ENCODE results near the gene CLDN18. TPM values are rescaled to one million over a fixed set of nuclear protein-coding genes. Genes with fewer than 3 reads are reported as not detected.

The CLDN18 gene
- total RNA-seq, 1 experiment from 2014 or later = 0.13 TPM

DNA sequence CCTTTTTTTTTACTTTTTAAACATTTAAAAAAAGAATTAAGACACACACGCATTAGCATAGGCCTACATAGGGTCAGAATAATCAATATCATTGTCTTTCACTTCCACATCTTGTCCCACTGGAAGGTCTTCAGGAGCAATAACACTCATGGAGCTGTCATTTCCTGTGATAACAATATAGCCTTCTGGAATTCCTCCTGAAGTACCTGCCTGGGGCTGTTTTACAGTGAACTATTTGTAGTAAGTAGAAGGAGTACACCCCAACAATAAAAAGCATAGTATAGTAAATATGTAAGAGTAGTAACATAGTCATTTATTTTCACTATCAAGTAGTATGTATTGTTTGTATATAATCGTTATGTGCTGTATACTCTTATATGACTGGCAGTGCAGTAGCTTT, 19.5 kb upstream of the CLDN18 start:
- no peak for DNase-seq (ENCODE audit: low spot score)
- ATAC-seq = no peak
- H3K9me3 Mint-ChIP-seq = peaks cover 23% of the 10 kb centered on the region
- POLR2A ChIA-PET = no interaction called here
- no peak overlapping the region for H3K27ac Mint-ChIP-seq
- H3K27me3 Mint-ChIP-seq (ENCODE audit: low read depth) = no peaks in the 10 kb centered on the region
- H3K36me3 Mint-ChIP-seq = peaks cover 8% of the 10 kb centered on the region; the same call in 1 of the 2 replicates
- TF ChIP-seq, protein P1, sequence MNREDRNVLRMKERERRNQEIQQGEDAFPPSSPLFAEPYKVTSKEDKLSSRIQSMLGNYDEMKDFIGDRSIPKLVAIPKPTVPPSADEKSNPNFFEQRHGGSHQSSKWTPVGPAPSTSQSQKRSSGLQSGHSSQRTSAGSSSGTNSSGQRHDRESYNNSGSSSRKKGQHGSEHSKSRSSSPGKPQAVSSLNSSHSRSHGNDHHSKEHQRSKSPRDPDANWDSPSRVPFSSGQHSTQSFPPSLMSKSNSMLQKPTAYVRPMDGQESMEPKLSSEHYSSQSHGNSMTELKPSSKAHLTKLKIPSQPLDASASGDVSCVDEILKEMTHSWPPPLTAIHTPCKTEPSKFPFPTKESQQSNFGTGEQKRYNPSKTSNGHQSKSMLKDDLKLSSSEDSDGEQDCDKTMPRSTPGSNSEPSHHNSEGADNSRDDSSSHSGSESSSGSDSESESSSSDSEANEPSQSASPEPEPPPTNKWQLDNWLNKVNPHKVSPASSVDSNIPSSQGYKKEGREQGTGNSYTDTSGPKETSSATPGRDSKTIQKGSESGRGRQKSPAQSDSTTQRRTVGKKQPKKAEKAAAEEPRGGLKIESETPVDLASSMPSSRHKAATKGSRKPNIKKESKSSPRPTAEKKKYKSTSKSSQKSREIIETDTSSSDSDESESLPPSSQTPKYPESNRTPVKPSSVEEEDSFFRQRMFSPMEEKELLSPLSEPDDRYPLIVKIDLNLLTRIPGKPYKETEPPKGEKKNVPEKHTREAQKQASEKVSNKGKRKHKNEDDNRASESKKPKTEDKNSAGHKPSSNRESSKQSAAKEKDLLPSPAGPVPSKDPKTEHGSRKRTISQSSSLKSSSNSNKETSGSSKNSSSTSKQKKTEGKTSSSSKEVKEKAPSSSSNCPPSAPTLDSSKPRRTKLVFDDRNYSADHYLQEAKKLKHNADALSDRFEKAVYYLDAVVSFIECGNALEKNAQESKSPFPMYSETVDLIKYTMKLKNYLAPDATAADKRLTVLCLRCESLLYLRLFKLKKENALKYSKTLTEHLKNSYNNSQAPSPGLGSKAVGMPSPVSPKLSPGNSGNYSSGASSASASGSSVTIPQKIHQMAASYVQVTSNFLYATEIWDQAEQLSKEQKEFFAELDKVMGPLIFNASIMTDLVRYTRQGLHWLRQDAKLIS (CRISPR knock-in tag; IDR thresholded peaks at IDR 0.05; ENCODE audit: borderline replicate concordance) = no peak
- TF ChIP-seq HMGA2 (CRISPR knock-in tag; IDR thresholded peaks at IDR 0.05) = no peak
- TF ChIP-seq, protein P2, sequence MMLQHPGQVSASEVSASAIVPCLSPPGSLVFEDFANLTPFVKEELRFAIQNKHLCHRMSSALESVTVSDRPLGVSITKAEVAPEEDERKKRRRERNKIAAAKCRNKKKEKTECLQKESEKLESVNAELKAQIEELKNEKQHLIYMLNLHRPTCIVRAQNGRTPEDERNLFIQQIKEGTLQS (CRISPR knock-in tag; conservative IDR thresholded peaks at IDR 0.05) = no peak
- no peak for TF ChIP-seq ZNF219 (CRISPR knock-in tag; IDR thresholded peaks at IDR 0.05; ENCODE audit: borderline replicate concordance)
- TF ChIP-seq, protein P3, sequence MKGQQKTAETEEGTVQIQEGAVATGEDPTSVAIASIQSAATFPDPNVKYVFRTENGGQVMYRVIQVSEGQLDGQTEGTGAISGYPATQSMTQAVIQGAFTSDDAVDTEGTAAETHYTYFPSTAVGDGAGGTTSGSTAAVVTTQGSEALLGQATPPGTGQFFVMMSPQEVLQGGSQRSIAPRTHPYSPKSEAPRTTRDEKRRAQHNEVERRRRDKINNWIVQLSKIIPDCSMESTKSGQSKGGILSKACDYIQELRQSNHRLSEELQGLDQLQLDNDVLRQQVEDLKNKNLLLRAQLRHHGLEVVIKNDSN (CRISPR knock-in tag; IDR thresholded peaks at IDR 0.05) = no peak
- TF ChIP-seq, protein P4, sequence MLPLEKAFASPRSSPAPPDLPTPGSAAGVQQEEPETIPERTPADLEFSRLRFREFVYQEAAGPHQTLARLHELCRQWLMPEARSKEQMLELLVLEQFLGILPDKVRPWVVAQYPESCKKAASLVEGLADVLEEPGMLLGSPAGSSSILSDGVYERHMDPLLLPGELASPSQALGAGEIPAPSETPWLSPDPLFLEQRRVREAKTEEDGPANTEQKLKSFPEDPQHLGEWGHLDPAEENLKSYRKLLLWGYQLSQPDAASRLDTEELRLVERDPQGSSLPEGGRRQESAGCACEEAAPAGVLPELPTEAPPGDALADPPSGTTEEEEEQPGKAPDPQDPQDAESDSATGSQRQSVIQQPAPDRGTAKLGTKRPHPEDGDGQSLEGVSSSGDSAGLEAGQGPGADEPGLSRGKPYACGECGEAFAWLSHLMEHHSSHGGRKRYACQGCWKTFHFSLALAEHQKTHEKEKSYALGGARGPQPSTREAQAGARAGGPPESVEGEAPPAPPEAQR (CRISPR knock-in tag; IDR thresholded peaks at IDR 0.05) = no peak
- TF ChIP-seq PRRX2 (CRISPR knock-in tag; IDR thresholded peaks at IDR 0.05) = no peak
- TF ChIP-seq GTF2I (CRISPR knock-in tag; conservative IDR thresholded peaks at IDR 0.05) = no peak
- TF ChIP-seq TCF7 (CRISPR knock-in tag; IDR thresholded peaks at IDR 0.05; ENCODE audit: low read depth) = no peak
- no peak for TF ChIP-seq CBFB (CRISPR knock-in tag; IDR thresholded peaks at IDR 0.05; ENCODE audit: low read depth)
- TF ChIP-seq, protein P5, sequence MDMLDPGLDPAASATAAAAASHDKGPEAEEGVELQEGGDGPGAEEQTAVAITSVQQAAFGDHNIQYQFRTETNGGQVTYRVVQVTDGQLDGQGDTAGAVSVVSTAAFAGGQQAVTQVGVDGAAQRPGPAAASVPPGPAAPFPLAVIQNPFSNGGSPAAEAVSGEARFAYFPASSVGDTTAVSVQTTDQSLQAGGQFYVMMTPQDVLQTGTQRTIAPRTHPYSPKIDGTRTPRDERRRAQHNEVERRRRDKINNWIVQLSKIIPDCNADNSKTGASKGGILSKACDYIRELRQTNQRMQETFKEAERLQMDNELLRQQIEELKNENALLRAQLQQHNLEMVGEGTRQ (CRISPR knock-in tag; IDR thresholded peaks at IDR 0.05) = no peak
- TF ChIP-seq, protein P6, sequence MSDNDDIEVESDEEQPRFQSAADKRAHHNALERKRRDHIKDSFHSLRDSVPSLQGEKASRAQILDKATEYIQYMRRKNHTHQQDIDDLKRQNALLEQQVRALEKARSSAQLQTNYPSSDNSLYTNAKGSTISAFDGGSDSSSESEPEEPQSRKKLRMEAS (CRISPR knock-in tag; IDR thresholded peaks at IDR 0.05) = no peak
- no peak for TF ChIP-seq NFYB (CRISPR knock-in tag; conservative IDR thresholded peaks at IDR 0.05; ENCODE audit: low read depth)
- TF ChIP-seq, protein P7, sequence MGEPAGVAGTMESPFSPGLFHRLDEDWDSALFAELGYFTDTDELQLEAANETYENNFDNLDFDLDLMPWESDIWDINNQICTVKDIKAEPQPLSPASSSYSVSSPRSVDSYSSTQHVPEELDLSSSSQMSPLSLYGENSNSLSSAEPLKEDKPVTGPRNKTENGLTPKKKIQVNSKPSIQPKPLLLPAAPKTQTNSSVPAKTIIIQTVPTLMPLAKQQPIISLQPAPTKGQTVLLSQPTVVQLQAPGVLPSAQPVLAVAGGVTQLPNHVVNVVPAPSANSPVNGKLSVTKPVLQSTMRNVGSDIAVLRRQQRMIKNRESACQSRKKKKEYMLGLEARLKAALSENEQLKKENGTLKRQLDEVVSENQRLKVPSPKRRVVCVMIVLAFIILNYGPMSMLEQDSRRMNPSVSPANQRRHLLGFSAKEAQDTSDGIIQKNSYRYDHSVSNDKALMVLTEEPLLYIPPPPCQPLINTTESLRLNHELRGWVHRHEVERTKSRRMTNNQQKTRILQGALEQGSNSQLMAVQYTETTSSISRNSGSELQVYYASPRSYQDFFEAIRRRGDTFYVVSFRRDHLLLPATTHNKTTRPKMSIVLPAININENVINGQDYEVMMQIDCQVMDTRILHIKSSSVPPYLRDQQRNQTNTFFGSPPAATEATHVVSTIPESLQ (CRISPR knock-in tag; IDR thresholded peaks at IDR 0.05) = no peak
- TF ChIP-seq CREB1 (CRISPR knock-in tag; IDR thresholded peaks at IDR 0.05) = no peak
- TF ChIP-seq, protein P8, sequence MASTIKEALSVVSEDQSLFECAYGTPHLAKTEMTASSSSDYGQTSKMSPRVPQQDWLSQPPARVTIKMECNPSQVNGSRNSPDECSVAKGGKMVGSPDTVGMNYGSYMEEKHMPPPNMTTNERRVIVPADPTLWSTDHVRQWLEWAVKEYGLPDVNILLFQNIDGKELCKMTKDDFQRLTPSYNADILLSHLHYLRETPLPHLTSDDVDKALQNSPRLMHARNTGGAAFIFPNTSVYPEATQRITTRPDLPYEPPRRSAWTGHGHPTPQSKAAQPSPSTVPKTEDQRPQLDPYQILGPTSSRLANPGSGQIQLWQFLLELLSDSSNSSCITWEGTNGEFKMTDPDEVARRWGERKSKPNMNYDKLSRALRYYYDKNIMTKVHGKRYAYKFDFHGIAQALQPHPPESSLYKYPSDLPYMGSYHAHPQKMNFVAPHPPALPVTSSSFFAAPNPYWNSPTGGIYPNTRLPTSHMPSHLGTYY (CRISPR knock-in tag; IDR thresholded peaks at IDR 0.05) = no peak
- H3K4me3 Mint-ChIP-seq = no peak overlapping the region
- H3K4me1 Mint-ChIP-seq = no peaks in the 10 kb centered on the region
- CTCF ChIA-PET = no interaction called here
